Vagina (tissue), 2 donors: ENCODE measurements around the gene WDSUB1.

ENCODE experiments used
- CTCF ChIP-seq, 3 experiments: fragments of 450-650 bp in 2 of 3; fragments of 200-600 bp in 1 of 3; sonication (generic) in 1 of 3; IDR thresholded peaks; one replicate each; pipeline ENCODE4 v1.5.1; 2017 to 2019; ENCODE audit warnings: antibody characterized with exemption in 3 of 3, mild to moderate bottlenecking in 2 of 3, moderate library complexity in 2 of 3
- POLR2A ChIP-seq, 2 donors: fragments of 450-650 bp; IDR thresholded peaks; one replicate each; pipeline ENCODE4 v1.6.1; 2017; ENCODE audit warnings: antibody characterized with exemption in 2 of 2, mild to moderate bottlenecking in 2 of 2, moderate library complexity in 2 of 2

GRCh38 chr2:159267921-159268320, 18.6 kb downstream of the WDSUB1 start:
- TF ChIP-seq CTCF (IDR thresholded peaks at IDR 0.05) (no peak), POLR2A (IDR thresholded peaks at IDR 0.05) (no peak)
